Kidney capillary endothelial cell (primary cell): ENCODE results near the gene CNTN5.

Source experiments
- DNase-seq: peaks from one replicate; pipeline ENCODE4 v3.0.0-alpha.2; 2018; ENCODE audit warnings: low spot score

CNTN5 gene

GRCh38 chr11:100329352-100329751 is 1308.6 kb downstream of the CNTN5 start:
- DNase-seq, result no peak

GRCh38 chr11:100336873-100337272 is 1316.1 kb downstream of the CNTN5 start:
- no peak for DNase-seq

DNA sequence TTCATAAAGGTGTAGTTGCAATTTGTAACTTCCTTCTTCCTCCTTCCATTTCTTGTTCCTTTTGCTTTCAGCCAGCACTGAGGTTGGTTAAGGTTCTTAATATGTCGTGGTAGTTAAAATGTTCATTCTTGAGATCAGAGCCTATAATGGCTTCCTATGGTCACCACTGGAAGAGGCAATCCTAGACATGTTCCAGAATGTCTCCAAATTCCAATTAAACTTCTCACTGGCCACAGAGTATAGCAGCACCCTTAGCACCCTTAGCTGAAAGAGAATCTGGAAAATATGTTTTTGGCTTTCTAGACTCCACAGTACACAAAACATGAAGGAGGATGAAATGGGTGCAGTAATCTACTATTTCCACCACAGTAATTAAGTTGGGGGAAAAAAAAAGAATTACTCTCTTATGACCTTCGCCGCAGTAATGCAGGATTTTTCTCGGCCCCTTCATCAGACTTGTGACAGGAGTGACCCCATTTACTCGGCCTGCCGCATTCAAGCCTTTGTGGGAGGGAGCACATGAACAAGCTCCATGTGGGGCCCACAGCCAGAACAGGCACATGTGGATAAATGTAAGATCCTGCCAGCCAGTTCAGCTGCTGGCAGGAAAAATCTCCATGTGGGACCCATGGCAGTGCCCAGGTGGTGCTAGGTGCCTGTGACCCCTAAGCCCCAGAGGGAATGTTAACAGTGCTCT is 1317.5 kb downstream of the CNTN5 start:
- DNase-seq, result no peak

GRCh38 chr11:100340466-100341319 is 1319.9 kb downstream of the CNTN5 start:
- no peak for DNase-seq

DNA sequence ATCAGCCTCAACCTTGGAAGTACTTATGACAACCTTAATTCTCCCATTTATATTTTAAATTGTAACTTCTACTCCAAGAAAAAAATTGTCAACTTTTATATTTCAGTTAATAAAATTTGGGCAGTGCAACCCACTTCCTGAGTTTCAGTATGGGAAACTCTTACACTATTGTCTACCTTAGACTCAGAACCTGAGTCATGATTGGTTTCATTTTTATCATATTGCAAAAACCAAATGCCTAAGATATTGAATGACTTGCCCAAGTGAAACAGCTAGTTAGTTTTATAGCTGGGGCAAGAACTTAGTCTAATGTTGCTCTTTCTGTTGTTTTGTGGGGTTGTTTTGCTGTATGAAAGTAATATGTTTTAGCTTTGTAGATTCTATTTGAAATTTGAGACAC is 1332.3 kb downstream of the CNTN5 start:
- DNase-seq, result no peak

- no peak for DNase-seq
Observed at GRCh38 chr11:100354736-100355135, 1334.0 kb downstream of the CNTN5 start.

DNA sequence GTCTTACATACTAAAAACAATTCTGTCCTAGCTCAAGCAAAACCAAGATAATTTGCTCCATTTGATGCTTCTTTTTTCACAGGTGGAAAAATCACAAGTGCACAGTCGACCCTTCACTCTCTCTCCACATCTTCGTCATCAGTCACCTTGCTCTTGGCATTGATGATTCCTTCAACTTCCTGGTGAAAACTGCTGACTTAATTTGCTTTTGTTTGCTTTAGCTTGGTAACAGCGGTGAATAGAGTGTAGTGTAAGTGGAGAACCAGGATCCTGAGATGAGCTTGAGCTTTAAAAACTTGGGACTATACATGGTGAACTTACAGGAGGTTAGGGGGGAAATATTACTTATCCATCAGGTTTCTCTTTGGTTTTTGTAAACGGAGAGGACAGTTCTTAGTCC is 1335.3 kb downstream of the CNTN5 start:
- DNase-seq, result no peak

- DNase-seq, result no peak
Observed at GRCh38 chr11:100359281-100359680, 1338.5 kb downstream of the CNTN5 start.

DNA sequence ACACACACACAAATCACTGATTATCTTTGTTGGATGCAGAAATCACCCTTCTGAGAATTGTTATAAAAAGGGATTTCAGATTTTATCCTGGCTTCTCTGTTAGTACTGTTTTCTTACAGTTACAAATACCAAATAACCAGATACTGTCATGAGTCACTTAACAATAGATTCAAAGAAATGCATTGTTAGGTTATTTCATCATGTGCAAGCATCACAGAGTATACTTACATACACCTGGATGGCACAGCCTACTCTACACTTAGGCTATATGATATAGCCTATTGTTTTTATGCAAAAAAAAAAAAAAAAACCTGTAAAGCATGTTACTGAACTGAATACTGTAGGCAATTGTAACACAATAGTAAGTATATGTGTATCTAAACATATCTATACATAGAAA is 1347.1 kb downstream of the CNTN5 start:
- no peak for DNase-seq

- no peak for DNase-seq
Observed at GRCh38 chr11:100383357-100383865, 1362.7 kb downstream of the CNTN5 start.

GRCh38 chr11:100396266-100396665 is 1375.5 kb downstream of the CNTN5 start:
- DNase-seq, result no peak

- no peak for DNase-seq
Observed at GRCh38 chr11:100397401-100397800, 1376.7 kb downstream of the CNTN5 start.

GRCh38 chr11:100403816-100404215 is 1383.1 kb downstream of the CNTN5 start:
- DNase-seq, result no peak

- DNase-seq, result no peak
Observed at GRCh38 chr11:100404907-100405306, 1384.2 kb downstream of the CNTN5 start.
